Brain microvascular endothelial cell (primary cell): ENCODE measurements around the gene CACHD1.

Experiments used
- DNase-seq: peaks from one replicate; pipeline ENCODE4 v3.0.0-alpha.2; 2020
- H3K27ac ChIP-seq: fragments of 250-450 bp; sonication (Bioruptor Pico); 2 replicates; pipeline ENCODE4 v1.5.1; 2020; ENCODE audit warnings: mild to moderate bottlenecking, moderate library complexity
- H3K27me3 ChIP-seq: fragments of 250-450 bp; sonication (Bioruptor Pico); replicated peaks from 2 replicates; pipeline ENCODE4 v1.5.1; 2020; ENCODE audit warnings: mild to moderate bottlenecking
- H3K36me3 ChIP-seq: fragments of 250-450 bp; sonication (Bioruptor Pico); replicated peaks from 2 replicates; pipeline ENCODE4 v1.5.1; 2020; ENCODE audit warnings: mild to moderate bottlenecking
- H3K4me3 ChIP-seq: 2 replicates; pipeline ENCODE4 v1.5.1; 2011; ENCODE audit warnings: low read depth, mild to moderate bottlenecking, control low read depth, low read length, moderate library complexity
- CTCF ChIP-seq: IDR thresholded peaks from 2 replicates; pipeline ENCODE4 v1.5.1; 2011; ENCODE audit warnings: low read depth, mild to moderate bottlenecking, moderate library complexity, low read length, control low read depth, inconsistent platforms; ENCODE audit errors: missing control alignments
- in situ Hi-C: cut with HindIII; loops from 2 replicates; pipeline ENCODE4 v1.10.0; 2017; ENCODE audit warnings: low sequenced_read_pairs, low pct_ligation_motif_present

Gene CACHD1

GRCh38 chr1:64572222-64572900, 102.4 kb downstream of the CACHD1 start:
- Histone ChIP-seq H3K4me3 (no peak overlapping the region), H3K27ac (no peak overlapping the region), H3K36me3 (no peaks in the 10 kb centered on the region), H3K27me3 (no peaks in the 10 kb centered on the region)
- no peak for TF ChIP-seq CTCF
- in situ Hi-C loops, result no loop called here
- no peak for DNase-seq

DNA sequence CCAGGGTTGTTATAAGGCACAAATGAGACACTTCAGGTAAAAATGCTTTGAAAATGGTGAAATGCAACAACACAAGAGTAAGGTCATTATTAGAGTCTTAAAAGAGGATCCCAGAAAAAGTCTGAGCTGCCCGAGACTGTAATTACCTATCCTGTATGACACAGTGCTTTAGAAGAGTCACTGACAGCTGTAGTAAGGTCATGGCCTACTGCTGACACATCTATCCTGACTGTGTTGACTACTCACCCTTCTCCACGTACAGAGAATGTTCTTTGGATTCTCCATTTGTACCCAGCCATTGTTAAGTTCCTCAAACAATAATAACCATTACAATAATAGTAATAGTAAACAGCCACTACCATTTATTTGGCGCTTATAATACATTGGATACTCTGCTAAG, 104.4 kb downstream of the CACHD1 start:
- H3K27ac ChIP-seq, result no peak overlapping the region
- in situ Hi-C loops, result no loop called here
- no peak for TF ChIP-seq CTCF
- DNase-seq, result peak; percentile 2
- H3K36me3 ChIP-seq, result no peaks in the 10 kb centered on the region
- no peaks in the 10 kb centered on the region for H3K27me3 ChIP-seq
- H3K4me3 ChIP-seq, result no peak overlapping the region

- in situ Hi-C loops, result no loop called here
- Histone ChIP-seq H3K27me3 (no peaks in the 10 kb centered on the region), H3K27ac (no peak overlapping the region), H3K36me3 (no peaks in the 10 kb centered on the region), H3K4me3 (no peak overlapping the region)
- no peak for DNase-seq
- no peak for TF ChIP-seq CTCF
These were observed 106.2 kb downstream of the CACHD1 start for GRCh38 chr1:64575881-64576676.

- no peak for TF ChIP-seq CTCF
- H3K36me3 ChIP-seq, result no peaks in the 10 kb centered on the region
- no peak overlapping the region for H3K27ac ChIP-seq
- no peaks in the 10 kb centered on the region for H3K27me3 ChIP-seq
- DNase-seq, result no peak
- no peak overlapping the region for H3K4me3 ChIP-seq
- in situ Hi-C loops, result no loop called here
These were observed 108.5 kb downstream of the CACHD1 start for GRCh38 chr1:64578270-64578973.

- Histone ChIP-seq H3K36me3 (no peaks in the 10 kb centered on the region), H3K4me3 (no peak overlapping the region), H3K27me3 (no peaks in the 10 kb centered on the region), H3K27ac (no peak overlapping the region)
- DNase-seq, result no peak
- in situ Hi-C loops, result no loop called here
- no peak for TF ChIP-seq CTCF
These were observed 109.8 kb downstream of the CACHD1 start for GRCh38 chr1:64579767-64580166.
